DND-41 (cell line): ENCODE data around the gene HSDL2.
"Not testable (repeated sequence)": the region's sequence is repeated elsewhere in the genome, so short reads cannot be mapped to it uniquely, and the experiment has no call there.

Experiments used
- ATAC-seq: fragments of 200-7000 bp; cut with Tn5 transposase; 3 replicates; pipeline ENCODE4 v1.9.1; 2021; ENCODE audit warnings: low read depth; ENCODE audit not compliant: insufficient read depth
- DNase-seq: peaks from one replicate; pipeline ENCODE4 v3.0.0-alpha.2; 2020
- H2AFZ ChIP-seq: 2 replicates; pipeline ENCODE4 v1.6.0; 2012; ENCODE audit warnings: low read depth, low read length
- H3K27ac ChIP-seq: 2 replicates; pipeline ENCODE4 v1.5.1; 2012; ENCODE audit warnings: low read length, inconsistent platforms
- H3K27me3 ChIP-seq: fragments of 200-600 bp; sonication (generic); 2 replicates; pipeline ENCODE4 v1.6.0; 2012; ENCODE audit warnings: low read length, mild to moderate bottlenecking, inconsistent platforms; ENCODE audit not compliant: insufficient read depth, poor library complexity
- H3K36me3 ChIP-seq: 2 replicates; pipeline ENCODE4 v1.5.1; 2012; ENCODE audit warnings: low read length, inconsistent platforms; ENCODE audit not compliant: insufficient read depth
- H3K4me1 ChIP-seq: 2 replicates; pipeline ENCODE4 v1.5.1; 2012; ENCODE audit warnings: mild to moderate bottlenecking, low read length; ENCODE audit not compliant: insufficient read depth
- H3K4me2 ChIP-seq: 2 replicates; pipeline ENCODE4 v1.6.0; 2012; ENCODE audit warnings: mild to moderate bottlenecking, moderate library complexity, low read length, inconsistent platforms; ENCODE audit not compliant: insufficient read depth
- H3K4me3 ChIP-seq, 2 experiments: fragments of 200-600 bp in 1 of 2; shearing (Covaris generic) in 1 of 2; 2 replicates each; pipeline ENCODE4 v1.5.1; 2012 to 2016; ENCODE audit warnings: inconsistent platforms in 2 of 2, low read length in 2 of 2, mild to moderate bottlenecking in 2 of 2, low read depth in 1 of 2, moderate library complexity in 1 of 2
- H3K79me2 ChIP-seq: 2 replicates; pipeline ENCODE4 v1.6.0; 2012; ENCODE audit warnings: low read length, inconsistent platforms; ENCODE audit not compliant: insufficient read depth
- H3K9ac ChIP-seq: 2 replicates; pipeline ENCODE4 v1.6.0; 2012; ENCODE audit warnings: low read depth, mild to moderate bottlenecking, inconsistent platforms, low read length, moderate library complexity
- H3K9me3 ChIP-seq: 2 replicates; pipeline ENCODE4 v1.5.1; 2012; ENCODE audit warnings: low read length, moderate library complexity, mild to moderate bottlenecking, inconsistent platforms; ENCODE audit not compliant: insufficient read depth, severe bottlenecking
- H4K20me1 ChIP-seq: 2 replicates; pipeline ENCODE4 v1.6.0; 2012; ENCODE audit warnings: low read length; ENCODE audit not compliant: insufficient read depth
- EZH2 ChIP-seq: IDR thresholded peaks from 3 replicates; pipeline ENCODE4 v1.6.1; 2012; ENCODE audit warnings: borderline replicate concordance, low read depth, mild to moderate bottlenecking, moderate library complexity, low read length, inconsistent platforms; ENCODE audit not compliant: severe bottlenecking
- TF ChIP-seq, protein P1 (sequence below): IDR thresholded peaks from 2 replicates; pipeline ENCODE4 v1.5.1; 2012; ENCODE audit warnings: borderline replicate concordance, low read length, moderate library complexity, mild to moderate bottlenecking; ENCODE audit not compliant: poor library complexity, severe bottlenecking; ENCODE audit errors: extremely low read depth

Gene HSDL2

DNA sequence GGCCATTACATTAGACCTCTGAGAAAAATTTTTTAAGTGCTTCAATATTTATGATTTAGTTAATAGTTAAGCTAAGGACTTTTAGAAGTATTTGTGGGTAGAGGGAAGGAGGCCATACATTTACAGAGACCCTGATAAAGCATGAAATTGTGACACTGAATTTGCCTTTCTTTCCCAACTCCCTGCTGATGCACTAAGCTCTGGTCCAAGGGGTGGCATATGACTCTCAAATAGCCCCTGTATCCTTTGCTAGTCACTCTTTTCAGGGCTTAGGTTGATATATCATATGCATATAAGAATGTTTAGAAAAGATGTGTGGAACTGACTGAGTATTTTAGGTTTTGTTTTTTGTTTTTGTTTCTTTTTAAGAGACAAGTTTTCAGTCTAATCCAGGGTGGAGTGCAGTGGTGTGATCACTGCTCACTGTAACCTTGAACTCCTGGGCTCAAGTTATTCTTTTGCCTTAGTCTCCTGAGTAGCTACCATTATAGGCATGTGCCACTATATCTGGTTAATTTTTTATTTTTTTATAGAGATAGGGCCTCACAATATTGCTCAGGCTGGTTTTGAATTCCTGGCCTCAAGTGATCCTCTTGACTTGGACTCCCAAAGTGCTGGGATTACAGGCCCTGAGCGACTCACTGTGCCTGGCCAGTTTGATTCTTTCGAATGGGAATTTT is 127.2 kb downstream of the HSDL2 start:
- Histone ChIP-seq H3K27ac (no peak overlapping the region), H4K20me1 (peaks cover 44% of the 10 kb centered on the region), H3K79me2 (peaks cover 90% of the 10 kb centered on the region)

DNA sequence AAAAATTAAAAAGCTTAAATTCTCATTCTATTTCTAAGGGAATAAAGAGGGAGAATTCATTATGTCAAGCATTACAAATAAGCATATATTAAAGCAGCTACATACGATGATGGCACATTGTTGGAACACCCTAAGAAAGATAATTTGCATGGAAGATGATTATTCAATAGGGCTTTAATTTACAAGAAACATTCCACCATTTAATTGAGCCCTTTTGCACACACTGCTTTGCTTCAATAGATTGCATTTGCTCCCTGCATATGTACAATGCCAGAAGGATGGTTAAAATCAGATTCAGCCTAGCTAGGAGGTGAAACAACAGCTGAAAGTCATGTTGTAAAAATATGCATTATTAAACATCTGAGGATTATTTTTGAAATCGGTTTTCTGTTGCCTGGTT is 128.5 kb downstream of the HSDL2 start:
- Histone ChIP-seq H3K27ac (no peak overlapping the region), H3K9ac (no peak overlapping the region), H3K36me3 (no peaks in the 10 kb centered on the region), H3K27me3 (no peaks in the 10 kb centered on the region), H3K4me3 (no peak overlapping the region), H2AFZ (no peak overlapping the region), H3K79me2 (peaks cover 78% of the 10 kb centered on the region), H3K4me2 (no peak overlapping the region), H3K4me1 (peaks cover 5% of the 10 kb centered on the region; the same call in 1 of the 2 replicates), H4K20me1 (peaks cover 41% of the 10 kb centered on the region), H3K9me3 (no peaks in the 10 kb centered on the region)
- TF ChIP-seq, protein P1, sequence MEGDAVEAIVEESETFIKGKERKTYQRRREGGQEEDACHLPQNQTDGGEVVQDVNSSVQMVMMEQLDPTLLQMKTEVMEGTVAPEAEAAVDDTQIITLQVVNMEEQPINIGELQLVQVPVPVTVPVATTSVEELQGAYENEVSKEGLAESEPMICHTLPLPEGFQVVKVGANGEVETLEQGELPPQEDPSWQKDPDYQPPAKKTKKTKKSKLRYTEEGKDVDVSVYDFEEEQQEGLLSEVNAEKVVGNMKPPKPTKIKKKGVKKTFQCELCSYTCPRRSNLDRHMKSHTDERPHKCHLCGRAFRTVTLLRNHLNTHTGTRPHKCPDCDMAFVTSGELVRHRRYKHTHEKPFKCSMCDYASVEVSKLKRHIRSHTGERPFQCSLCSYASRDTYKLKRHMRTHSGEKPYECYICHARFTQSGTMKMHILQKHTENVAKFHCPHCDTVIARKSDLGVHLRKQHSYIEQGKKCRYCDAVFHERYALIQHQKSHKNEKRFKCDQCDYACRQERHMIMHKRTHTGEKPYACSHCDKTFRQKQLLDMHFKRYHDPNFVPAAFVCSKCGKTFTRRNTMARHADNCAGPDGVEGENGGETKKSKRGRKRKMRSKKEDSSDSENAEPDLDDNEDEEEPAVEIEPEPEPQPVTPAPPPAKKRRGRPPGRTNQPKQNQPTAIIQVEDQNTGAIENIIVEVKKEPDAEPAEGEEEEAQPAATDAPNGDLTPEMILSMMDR: no peak
- no peak for TF ChIP-seq EZH2
- DNase-seq (no peak), ATAC-seq (no peak)

More for the DNA sequence above, 127.2 kb downstream of the HSDL2 start:
- no peaks in the 10 kb centered on the region for H3K27me3 ChIP-seq
- no peak overlapping the region for H3K9ac ChIP-seq
- peaks cover 5% of the 10 kb centered on the region; the same call in 1 of the 2 replicates for H3K4me1 ChIP-seq
- TF ChIP-seq, protein P1: no peak
- no peak for TF ChIP-seq EZH2
- no peak overlapping the region for H2AFZ ChIP-seq
- H3K4me2 ChIP-seq: no peak overlapping the region
- no peak overlapping the region for H3K4me3 ChIP-seq
- ATAC-seq (no peak), DNase-seq (no peak)
- no peaks in the 10 kb centered on the region for H3K9me3 ChIP-seq
- H3K36me3 ChIP-seq: no peaks in the 10 kb centered on the region

DNA sequence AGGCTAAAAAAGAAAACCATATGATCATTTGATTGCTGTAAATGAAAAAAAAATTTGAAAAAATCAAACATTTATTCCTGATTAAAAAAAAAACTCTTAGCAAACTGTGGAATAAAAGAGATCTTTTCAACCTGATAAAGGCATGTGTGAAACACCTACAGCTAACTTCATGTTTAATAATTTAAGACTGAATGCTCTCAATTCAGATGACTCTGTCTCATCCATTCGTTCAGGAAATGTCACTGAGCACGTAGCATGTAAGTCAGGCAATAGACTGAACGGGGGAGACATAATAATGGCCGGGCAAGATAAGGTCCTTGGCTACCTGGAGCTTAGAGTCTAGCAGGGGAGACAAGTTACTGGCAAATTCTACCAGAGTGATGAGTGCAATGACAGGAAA is 132.5 kb downstream of the HSDL2 start:
- H3K27me3 ChIP-seq, H3K9ac ChIP-seq, ATAC-seq, H3K4me2 ChIP-seq, DNase-seq, H3K36me3 ChIP-seq, H3K4me1 ChIP-seq, H3K9me3 ChIP-seq, H2AFZ ChIP-seq, H3K27ac ChIP-seq, H3K4me3 ChIP-seq: not testable (repeated sequence)
- H3K79me2 ChIP-seq: peaks cover 42% of the 10 kb centered on the region
- H4K20me1 ChIP-seq: peaks cover 23% of the 10 kb centered on the region

DNA sequence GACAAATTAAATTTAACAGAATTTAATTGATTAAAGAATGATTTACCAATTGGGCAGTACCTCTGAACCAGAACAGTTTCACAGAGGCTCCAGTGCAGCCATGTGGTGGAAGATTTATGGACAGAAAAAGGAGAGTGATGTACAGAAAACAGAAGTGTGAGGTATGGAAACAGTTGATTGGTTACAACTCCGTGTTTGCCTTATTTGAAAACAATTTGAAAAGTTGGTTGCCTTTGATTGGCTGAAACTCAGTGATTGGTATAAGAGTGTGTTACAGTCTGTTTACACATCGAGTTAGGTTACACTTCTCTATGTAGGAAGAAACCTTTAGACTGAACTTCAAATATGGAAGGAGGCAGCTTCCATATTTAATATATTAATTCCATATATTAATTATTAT is 136.9 kb downstream of the HSDL2 start:
- H3K9ac ChIP-seq: no peak overlapping the region
- no peaks in the 10 kb centered on the region for H3K9me3 ChIP-seq
- H3K27me3 ChIP-seq: no peaks in the 10 kb centered on the region
- H3K36me3 ChIP-seq: no peaks in the 10 kb centered on the region
- peaks cover 29% of the 10 kb centered on the region for H3K79me2 ChIP-seq
- DNase-seq (no peak), ATAC-seq (no peak)
- no peak overlapping the region for H3K4me2 ChIP-seq
- no peak overlapping the region for H3K27ac ChIP-seq
- H3K4me1 ChIP-seq: no peaks in the 10 kb centered on the region
- H4K20me1 ChIP-seq: peaks cover 9% of the 10 kb centered on the region; the same call in 1 of the 2 replicates
- TF ChIP-seq, protein P1: no peak
- no peak for TF ChIP-seq EZH2
- H2AFZ ChIP-seq: no peak overlapping the region
- no peak overlapping the region for H3K4me3 ChIP-seq
